ENCODE results near the gene SOX9.

Gene SOX9

GRCh38 chr17:72076678-72077030 lies 44.2 kb upstream of the SOX9 start:
- Histone ChIP-seq H3K4me3 (ENCODE audit: low read length, poor library complexity, severe bottlenecking) (no peak overlapping the region), H3K4me1 (ENCODE audit: insufficient read depth, low read length, poor library complexity, severe bottlenecking) (no peaks in the 10 kb centered on the region)
- TF ChIP-seq CTCF (conservative IDR thresholded peaks at IDR 0.05; ENCODE audit: low read length): no peak

GRCh38 chr17:72077326-72077960 lies 43.4 kb upstream of the SOX9 start:
- Histone ChIP-seq H4K20me1 (ENCODE audit: insufficient read depth, low read length, poor library complexity, severe bottlenecking) (no peaks in the 10 kb centered on the region), H3K36me3 (ENCODE audit: insufficient read depth, low read length) (no peaks in the 10 kb centered on the region), H3K4me1 (ENCODE audit: insufficient read depth, low read length, poor library complexity, severe bottlenecking) (no peaks in the 10 kb centered on the region), H3K27me3 (ENCODE audit: insufficient read depth, low read length, poor library complexity, severe bottlenecking) (no peaks in the 10 kb centered on the region), H3K9me2 (replicated peaks; ENCODE audit: low read depth, low read length) (0 out of 2 replicates have a peak, but pooled peaks cover 5% of the 10 kb centered on the region), H3K9me3 (ENCODE audit: insufficient read depth, low read depth, low read length) (no peaks in the 10 kb centered on the region), H3K4me2 (ENCODE audit: low read depth, low read length, poor library complexity, severe bottlenecking) (no peak overlapping the region), H3K79me2 (ENCODE audit: insufficient read depth, low read length) (no peaks in the 10 kb centered on the region), H3K9ac (ENCODE audit: low read depth, low read length, poor library complexity, severe bottlenecking) (no peak overlapping the region), H3K4me3 (ENCODE audit: low read length, poor library complexity, severe bottlenecking) (no peak overlapping the region), H2AFZ (ENCODE audit: low read length) (no peak overlapping the region), H3F3A (ENCODE audit: low read depth) (no peaks in the 10 kb centered on the region)
- TF ChIP-seq CTCF (conservative IDR thresholded peaks at IDR 0.05; ENCODE audit: low read length) (no peak), EZH2phosphoT487 (IDR thresholded peaks at IDR 0.05; ENCODE audit: borderline replicate concordance) (no peak)

More at GRCh38 chr17:72076678-72077030, 44.2 kb upstream of the SOX9 start:
- Histone ChIP-seq H3F3A (ENCODE audit: low read depth) (no peaks in the 10 kb centered on the region), H3K79me2 (ENCODE audit: insufficient read depth, low read length) (no peaks in the 10 kb centered on the region), H3K27me3 (ENCODE audit: insufficient read depth, low read length, poor library complexity, severe bottlenecking) (no peaks in the 10 kb centered on the region), H2AFZ (ENCODE audit: low read length) (no peak overlapping the region), H3K4me2 (ENCODE audit: low read depth, low read length, poor library complexity, severe bottlenecking) (no peak overlapping the region), H3K36me3 (ENCODE audit: insufficient read depth, low read length) (no peaks in the 10 kb centered on the region), H3K9me2 (replicated peaks; ENCODE audit: low read depth, low read length) (0 out of 2 replicates have a peak, but pooled peaks cover 5% of the 10 kb centered on the region), H3K9me3 (ENCODE audit: insufficient read depth, low read depth, low read length) (no peaks in the 10 kb centered on the region), H3K9ac (ENCODE audit: low read depth, low read length, poor library complexity, severe bottlenecking) (no peak overlapping the region), H4K20me1 (ENCODE audit: insufficient read depth, low read length, poor library complexity, severe bottlenecking) (no peaks in the 10 kb centered on the region)

GRCh38 chr17:72079700-72080099 lies 41.1 kb upstream of the SOX9 start:
- Histone ChIP-seq H2AFZ (ENCODE audit: low read length) (no peak overlapping the region), H3K27me3 (ENCODE audit: insufficient read depth, low read length, poor library complexity, severe bottlenecking) (no peaks in the 10 kb centered on the region), H3K4me1 (ENCODE audit: insufficient read depth, low read length, poor library complexity, severe bottlenecking) (no peaks in the 10 kb centered on the region), H4K20me1 (ENCODE audit: insufficient read depth, low read length, poor library complexity, severe bottlenecking) (no peaks in the 10 kb centered on the region), H3K4me2 (ENCODE audit: low read depth, low read length, poor library complexity, severe bottlenecking) (no peak overlapping the region), H3K4me3 (ENCODE audit: low read length, poor library complexity, severe bottlenecking) (no peak overlapping the region), H3F3A (ENCODE audit: low read depth) (no peaks in the 10 kb centered on the region), H3K9me3 (ENCODE audit: insufficient read depth, low read depth, low read length) (no peaks in the 10 kb centered on the region), H3K79me2 (ENCODE audit: insufficient read depth, low read length) (no peaks in the 10 kb centered on the region), H3K9ac (ENCODE audit: low read depth, low read length, poor library complexity, severe bottlenecking) (no peak overlapping the region), H3K36me3 (ENCODE audit: insufficient read depth, low read length) (no peaks in the 10 kb centered on the region), H3K9me2 (replicated peaks; ENCODE audit: low read depth, low read length) (no peaks in the 10 kb centered on the region)
- TF ChIP-seq CTCF (conservative IDR thresholded peaks at IDR 0.05; ENCODE audit: low read length): no peak
- TF ChIP-seq EZH2phosphoT487 (IDR thresholded peaks at IDR 0.05; ENCODE audit: borderline replicate concordance): no peak

All from Loucy (cell line).